HepG2 (cell line): ENCODE data around the gene TNP2. TPM values are rescaled to one million over a fixed set of nuclear protein-coding genes. Genes with fewer than 3 reads are reported as not detected.

ENCODE experiments used
- AGO2 ChIP-seq: fragments of 200-400 bp; formaldehyde crosslinking; optimal IDR thresholded peaks from 2 replicates; pipeline ENCODE3; 2017; ENCODE audit warnings: mild to moderate bottlenecking, low read depth, low read length, moderate library complexity
- ELF1 ChIP-seq: sonication (generic); formaldehyde crosslinking; IDR thresholded peaks from 2 replicates; pipeline ENCODE4 v1.4.0; 2020; ENCODE audit warnings: missing genetic modification reagents
- GPN1 ChIP-seq: sonication (generic); formaldehyde crosslinking; IDR thresholded peaks from 2 replicates; pipeline ENCODE4 v1.5.1; 2020; ENCODE audit warnings: missing genetic modification reagents, borderline replicate concordance
- HES4 ChIP-seq: sonication (generic); formaldehyde crosslinking; IDR thresholded peaks from 2 replicates; pipeline ENCODE4 v1.9.0; 2021; ENCODE audit warnings: mild to moderate bottlenecking, missing genetic modification reagents, borderline replicate concordance
- IRX3 ChIP-seq: sonication (generic); formaldehyde crosslinking; IDR thresholded peaks from 2 replicates; pipeline ENCODE4 v1.8.1; 2023; ENCODE audit warnings: mild to moderate bottlenecking, low read depth, missing genetic modification reagents, borderline replicate concordance
- JUND ChIP-seq: sonication (generic); formaldehyde crosslinking; IDR thresholded peaks from 2 replicates; pipeline ENCODE4 v1.8.0; 2022; ENCODE audit warnings: mild to moderate bottlenecking, missing genetic modification reagents
- KDM5B ChIP-seq: sonication (generic); formaldehyde crosslinking; IDR thresholded peaks from 2 replicates; pipeline ENCODE4 v1.4.0; 2020; ENCODE audit warnings: missing genetic modification reagents, mild to moderate bottlenecking, borderline replicate concordance
- MAZ ChIP-seq, 2 experiments: sonication (generic) in 1 of 2; formaldehyde crosslinking in 1 of 2; IDR thresholded peaks; 2 replicates each; pipeline versions ENCODE4 v1.5.0 to v1.6.1; 2012 to 2020; ENCODE audit warnings: low read depth in 2 of 2, mild to moderate bottlenecking in 2 of 2, borderline replicate concordance in 1 of 2, improper control_type of control experiment in 1 of 2, low read length in 1 of 2, missing genetic modification reagents in 1 of 2, moderate library complexity in 1 of 2
- NKX3-1 ChIP-seq: sonication (generic); formaldehyde crosslinking; IDR thresholded peaks from 2 replicates; pipeline ENCODE4 v1.5.0; 2020; ENCODE audit warnings: missing genetic modification reagents
- ZNF17 ChIP-seq: sonication (generic); formaldehyde crosslinking; IDR thresholded peaks from 2 replicates; pipeline ENCODE4 v1.5.0; 2020; ENCODE audit warnings: mild to moderate bottlenecking, missing genetic modification reagents
- ZNF207 ChIP-seq: fragments of 450-650 bp; IDR thresholded peaks from 2 replicates; pipeline ENCODE4 v1.6.1; 2016; ENCODE audit warnings: antibody characterized with exemption, borderline replicate concordance
- ZNF24 ChIP-seq: fragments of 450-650 bp; IDR thresholded peaks from 2 replicates; pipeline ENCODE4 v1.6.1; 2017; ENCODE audit warnings: antibody characterized with exemption, mild to moderate bottlenecking
- ZNF329 ChIP-seq: sonication (generic); formaldehyde crosslinking; IDR thresholded peaks from 2 replicates; pipeline ENCODE4 v1.9.0; 2021; ENCODE audit warnings: low read depth, mild to moderate bottlenecking, missing genetic modification reagents
- ZNF530 ChIP-seq: sonication (generic); formaldehyde crosslinking; IDR thresholded peaks from 2 replicates; pipeline ENCODE4 v1.5.0; 2020; ENCODE audit warnings: low read depth, mild to moderate bottlenecking, missing genetic modification reagents
- ZNF775 ChIP-seq: sonication (generic); formaldehyde crosslinking; IDR thresholded peaks from 2 replicates; pipeline ENCODE4 v1.4.0; 2020; ENCODE audit warnings: missing genetic modification reagents, mild to moderate bottlenecking, moderate library complexity, borderline replicate concordance
- ZNF790 ChIP-seq: sonication (generic); formaldehyde crosslinking; IDR thresholded peaks from 2 replicates; pipeline ENCODE4 v1.8.0; 2022; ENCODE audit warnings: missing genetic modification reagents, mild to moderate bottlenecking, borderline replicate concordance
- ZNF878 ChIP-seq: sonication (generic); formaldehyde crosslinking; IDR thresholded peaks from 2 replicates; pipeline ENCODE4 v1.8.1; 2023; ENCODE audit warnings: mild to moderate bottlenecking, missing genetic modification reagents, moderate library complexity
- ZSCAN31 ChIP-seq: sonication (generic); formaldehyde crosslinking; IDR thresholded peaks from 2 replicates; pipeline ENCODE4 v1.5.0; 2020; ENCODE audit warnings: low read depth, mild to moderate bottlenecking, missing genetic modification reagents
- polyA plus RNA-seq, 8 experiments: library from polyadenylated mRNA; depleted of rRNA in 3 of 8; stranded (reverse) in 7 of 8; unstranded in 1 of 8; fragments of >200 nt; fragmentation: Illumina TruSeq in 4 of 8; extraction: Trizol in 4 of 8; gene quantifications; 2 replicates each; pipeline versions ENCODE4 v1.2.1 to v1.2.3, GENCODE V29; 2011 to 2016; ENCODE audit warnings: low read depth in 4 of 8, missing spikeins in 1 of 8, mixed read lengths in 1 of 8; ENCODE audit not compliant: insufficient read depth in 1 of 8
- total RNA-seq, 5 experiments: library from RNA; depleted of rRNA; stranded (reverse); fragments of >200 nt; fragmentation: Illumina TruSeq; extraction: Trizol; gene quantifications; 2 replicates each; pipeline ENCODE4 v1.2.3, GENCODE V29; 2016; ENCODE audit warnings: low read depth in 1 of 5
- TF ChIP-seq, protein P1 (sequence below): sonication (generic); formaldehyde crosslinking; IDR thresholded peaks from 2 replicates; pipeline ENCODE4 v1.4.0; 2020; ENCODE audit warnings: mild to moderate bottlenecking, low read depth, missing genetic modification reagents
- TF ChIP-seq, protein P2 (sequence below): sonication (generic); formaldehyde crosslinking; IDR thresholded peaks from 2 replicates; pipeline ENCODE4 v1.8.1; 2023; ENCODE audit warnings: missing genetic modification reagents, inconsistent platforms, borderline replicate concordance
- TF ChIP-seq, protein P3 (sequence below): sonication (generic); formaldehyde crosslinking; IDR thresholded peaks from 2 replicates; pipeline ENCODE4 v1.4.0; 2020; ENCODE audit warnings: missing genetic modification reagents
- TF ChIP-seq, protein P4 (sequence below): IDR thresholded peaks from 2 replicates; pipeline ENCODE4 v1.4.0; 2020; ENCODE audit warnings: mild to moderate bottlenecking, missing genetic modification reagents

Gene TNP2
- total and polyA plus RNA-seq, 2 of the 13 experiments (the other 11 are each of a cell fraction or from before 2014, with no cell fraction given) = not detected

DNA sequence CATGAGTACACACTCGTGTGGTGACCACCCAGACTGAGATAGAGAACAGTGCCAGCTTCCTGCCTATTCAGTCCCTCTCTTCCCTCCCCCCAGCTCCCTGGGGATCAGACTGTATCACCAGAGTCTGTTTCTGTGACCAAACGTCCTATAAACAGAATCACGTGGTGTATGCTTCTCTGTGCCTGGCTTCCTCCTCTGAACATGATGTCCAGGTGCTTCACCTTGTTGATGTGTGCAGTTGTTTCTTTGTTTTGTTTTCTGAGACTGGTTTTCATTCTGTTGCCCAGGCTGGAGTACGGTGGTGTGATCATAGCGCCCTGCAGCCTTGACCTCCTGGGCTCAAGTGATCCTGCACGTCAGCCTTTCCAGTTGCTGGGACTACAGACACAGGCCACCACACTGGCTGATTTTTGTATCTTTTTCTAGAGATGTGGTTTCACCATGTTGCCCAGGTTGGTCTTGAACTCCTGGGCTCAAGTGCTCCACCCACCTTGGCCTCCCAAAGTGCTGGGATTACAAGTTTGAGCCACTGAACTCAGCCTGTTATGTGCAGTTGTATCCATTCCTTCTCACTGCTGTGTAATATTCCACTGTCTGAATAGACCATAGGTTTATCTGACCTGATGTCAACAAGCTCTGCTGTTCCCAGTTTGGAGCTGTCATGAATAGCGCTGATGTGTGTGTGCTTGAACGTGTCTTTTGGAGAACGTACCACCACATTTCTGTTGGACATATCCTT lies 40.9 kb upstream of the TNP2 start (continued):
- TF ChIP-seq ZNF329 = 0 out of 2 replicates have a peak, but pooled peaks have one; percentile 51
- TF ChIP-seq, protein P1, sequence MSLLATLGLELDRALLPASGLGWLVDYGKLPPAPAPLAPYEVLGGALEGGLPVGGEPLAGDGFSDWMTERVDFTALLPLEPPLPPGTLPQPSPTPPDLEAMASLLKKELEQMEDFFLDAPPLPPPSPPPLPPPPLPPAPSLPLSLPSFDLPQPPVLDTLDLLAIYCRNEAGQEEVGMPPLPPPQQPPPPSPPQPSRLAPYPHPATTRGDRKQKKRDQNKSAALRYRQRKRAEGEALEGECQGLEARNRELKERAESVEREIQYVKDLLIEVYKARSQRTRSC = no peak
- TF ChIP-seq ZNF790 = no peak
- TF ChIP-seq ZNF878 (CRISPR knock-in tag) = peak; percentile 63; the same call in 1 of the 2 replicates
- no peak for TF ChIP-seq ZNF207
- TF ChIP-seq ELF1 (CRISPR knock-in tag) = peak; percentile 71
- TF ChIP-seq NKX3-1 (CRISPR knock-in tag) = no peak
- TF ChIP-seq JUND = peak; percentile 85
- TF ChIP-seq ZNF24 = no peak
- peak; percentile 53; the same call in 1 of the 2 replicates for TF ChIP-seq MAZ (IDR thresholded peaks at IDR 0.05; ENCODE audit: borderline replicate concordance, low read depth, low read length)
- no peak for TF ChIP-seq MAZ (CRISPR knock-in tag; IDR thresholded peaks at IDR 0.05; ENCODE audit: low read depth)
- TF ChIP-seq, protein P2, sequence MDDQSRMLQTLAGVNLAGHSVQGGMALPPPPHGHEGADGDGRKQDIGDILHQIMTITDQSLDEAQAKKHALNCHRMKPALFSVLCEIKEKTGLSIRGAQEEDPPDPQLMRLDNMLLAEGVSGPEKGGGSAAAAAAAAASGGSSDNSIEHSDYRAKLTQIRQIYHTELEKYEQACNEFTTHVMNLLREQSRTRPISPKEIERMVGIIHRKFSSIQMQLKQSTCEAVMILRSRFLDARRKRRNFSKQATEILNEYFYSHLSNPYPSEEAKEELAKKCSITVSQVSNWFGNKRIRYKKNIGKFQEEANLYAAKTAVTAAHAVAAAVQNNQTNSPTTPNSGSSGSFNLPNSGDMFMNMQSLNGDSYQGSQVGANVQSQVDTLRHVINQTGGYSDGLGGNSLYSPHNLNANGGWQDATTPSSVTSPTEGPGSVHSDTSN = no peak
- no peak for TF ChIP-seq ZSCAN31 (CRISPR knock-in tag)
- no peak for TF ChIP-seq IRX3 (CRISPR knock-in tag)
- TF ChIP-seq ZNF17 = no peak
- TF ChIP-seq, protein P3, sequence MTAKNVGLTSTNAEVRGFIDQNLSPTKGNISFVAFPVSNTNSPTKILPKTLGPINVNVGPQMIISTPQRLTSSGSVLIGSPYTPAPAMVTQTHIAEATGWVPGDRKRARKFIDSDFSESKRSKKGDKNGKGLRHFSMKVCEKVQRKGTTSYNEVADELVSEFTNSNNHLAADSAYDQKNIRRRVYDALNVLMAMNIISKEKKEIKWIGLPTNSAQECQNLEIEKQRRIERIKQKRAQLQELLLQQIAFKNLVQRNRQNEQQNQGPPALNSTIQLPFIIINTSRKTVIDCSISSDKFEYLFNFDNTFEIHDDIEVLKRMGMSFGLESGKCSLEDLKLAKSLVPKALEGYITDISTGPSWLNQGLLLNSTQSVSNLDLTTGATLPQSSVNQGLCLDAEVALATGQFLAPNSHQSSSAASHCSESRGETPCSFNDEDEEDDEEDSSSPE (CRISPR knock-in tag) = no peak; the same call in 1 of the 2 replicates
- no peak for TF ChIP-seq AGO2
- TF ChIP-seq KDM5B (CRISPR knock-in tag) = peak; percentile 32; the same call in 1 of the 2 replicates
- TF ChIP-seq ZNF775 (CRISPR knock-in tag) = no peak
- TF ChIP-seq HES4 (CRISPR knock-in tag) = no peak
- TF ChIP-seq ZNF530 (CRISPR knock-in tag) = no peak
- TF ChIP-seq GPN1 = no peak
- TF ChIP-seq, protein P4, sequence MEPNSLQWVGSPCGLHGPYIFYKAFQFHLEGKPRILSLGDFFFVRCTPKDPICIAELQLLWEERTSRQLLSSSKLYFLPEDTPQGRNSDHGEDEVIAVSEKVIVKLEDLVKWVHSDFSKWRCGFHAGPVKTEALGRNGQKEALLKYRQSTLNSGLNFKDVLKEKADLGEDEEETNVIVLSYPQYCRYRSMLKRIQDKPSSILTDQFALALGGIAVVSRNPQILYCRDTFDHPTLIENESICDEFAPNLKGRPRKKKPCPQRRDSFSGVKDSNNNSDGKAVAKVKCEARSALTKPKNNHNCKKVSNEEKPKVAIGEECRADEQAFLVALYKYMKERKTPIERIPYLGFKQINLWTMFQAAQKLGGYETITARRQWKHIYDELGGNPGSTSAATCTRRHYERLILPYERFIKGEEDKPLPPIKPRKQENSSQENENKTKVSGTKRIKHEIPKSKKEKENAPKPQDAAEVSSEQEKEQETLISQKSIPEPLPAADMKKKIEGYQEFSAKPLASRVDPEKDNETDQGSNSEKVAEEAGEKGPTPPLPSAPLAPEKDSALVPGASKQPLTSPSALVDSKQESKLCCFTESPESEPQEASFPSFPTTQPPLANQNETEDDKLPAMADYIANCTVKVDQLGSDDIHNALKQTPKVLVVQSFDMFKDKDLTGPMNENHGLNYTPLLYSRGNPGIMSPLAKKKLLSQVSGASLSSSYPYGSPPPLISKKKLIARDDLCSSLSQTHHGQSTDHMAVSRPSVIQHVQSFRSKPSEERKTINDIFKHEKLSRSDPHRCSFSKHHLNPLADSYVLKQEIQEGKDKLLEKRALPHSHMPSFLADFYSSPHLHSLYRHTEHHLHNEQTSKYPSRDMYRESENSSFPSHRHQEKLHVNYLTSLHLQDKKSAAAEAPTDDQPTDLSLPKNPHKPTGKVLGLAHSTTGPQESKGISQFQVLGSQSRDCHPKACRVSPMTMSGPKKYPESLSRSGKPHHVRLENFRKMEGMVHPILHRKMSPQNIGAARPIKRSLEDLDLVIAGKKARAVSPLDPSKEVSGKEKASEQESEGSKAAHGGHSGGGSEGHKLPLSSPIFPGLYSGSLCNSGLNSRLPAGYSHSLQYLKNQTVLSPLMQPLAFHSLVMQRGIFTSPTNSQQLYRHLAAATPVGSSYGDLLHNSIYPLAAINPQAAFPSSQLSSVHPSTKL (CRISPR knock-in tag) = peak; percentile 92
